Stimulated activated naive CD8-positive, alpha-beta T cell treated with anti-CD3 and anti-CD28 coated beads, Interleukin-15, Interleukin-2, amounts not matched to agents 100 ng/mL and 50 ng/mL, for 24 hours (primary cell): ENCODE measurements around the gene ARHGAP24.

Experiments used
- H3K27ac Mint-ChIP-seq: one replicate; pipeline ENCODE4 v1.8.0; 2021; ENCODE audit warnings: mild to moderate bottlenecking, mixed read lengths
- H3K27me3 Mint-ChIP-seq: one replicate; pipeline ENCODE4 v1.8.0; 2021; ENCODE audit warnings: mixed read lengths
- H3K36me3 Mint-ChIP-seq: one replicate; pipeline ENCODE4 v1.8.0; 2021; ENCODE audit warnings: low read depth, mixed read lengths
- H3K4me1 Mint-ChIP-seq: one replicate; pipeline ENCODE4 v1.8.0; 2021; ENCODE audit warnings: low read depth, mixed read lengths
- H3K4me3 Mint-ChIP-seq: one replicate; pipeline ENCODE4 v1.8.0; 2021; ENCODE audit warnings: mild to moderate bottlenecking, mixed read lengths
- H3K9me3 Mint-ChIP-seq: one replicate; pipeline ENCODE4 v1.8.0; 2021; ENCODE audit warnings: mixed read lengths

Gene ARHGAP24

GRCh38 chr4:85522277-85522676, 47.3 kb downstream of the ARHGAP24 start:
- Mint-ChIP-seq H3K36me3 (no peaks in the 10 kb centered on the region), H3K4me3 (no peak overlapping the region), H3K9me3 (no peaks in the 10 kb centered on the region), H3K27me3 (no peaks in the 10 kb centered on the region), H3K4me1 (no peaks in the 10 kb centered on the region), H3K27ac (no peak overlapping the region)

- no peaks in the 10 kb centered on the region for H3K4me1 Mint-ChIP-seq
- H3K9me3 Mint-ChIP-seq: peaks cover 1% of the 10 kb centered on the region
- no peaks in the 10 kb centered on the region for H3K27me3 Mint-ChIP-seq
- no peaks in the 10 kb centered on the region for H3K36me3 Mint-ChIP-seq
- H3K4me3 Mint-ChIP-seq: no peak overlapping the region
- H3K27ac Mint-ChIP-seq: no peak overlapping the region
Measured at GRCh38 chr4:85522836-85523235, 47.9 kb downstream of the ARHGAP24 start.

GRCh38 chr4:85527815-85528214, 52.9 kb downstream of the ARHGAP24 start:
- no peak overlapping the region for H3K27ac Mint-ChIP-seq
- H3K4me3 Mint-ChIP-seq: no peak overlapping the region
- no peaks in the 10 kb centered on the region for H3K4me1 Mint-ChIP-seq
- H3K9me3 Mint-ChIP-seq: peaks cover 3% of the 10 kb centered on the region
- no peaks in the 10 kb centered on the region for H3K27me3 Mint-ChIP-seq
- H3K36me3 Mint-ChIP-seq: no peaks in the 10 kb centered on the region

- Mint-ChIP-seq H3K36me3 (no peaks in the 10 kb centered on the region), H3K27ac (no peak overlapping the region), H3K4me3 (no peak overlapping the region), H3K4me1 (no peaks in the 10 kb centered on the region), H3K9me3 (peaks cover 12% of the 10 kb centered on the region), H3K27me3 (no peaks in the 10 kb centered on the region)
Measured at GRCh38 chr4:85531560-85532341, 56.8 kb downstream of the ARHGAP24 start.

- H3K36me3 Mint-ChIP-seq: no peaks in the 10 kb centered on the region
- H3K27me3 Mint-ChIP-seq: no peaks in the 10 kb centered on the region
- H3K27ac Mint-ChIP-seq: no peak overlapping the region
- peaks cover 9% of the 10 kb centered on the region for H3K9me3 Mint-ChIP-seq
- no peak overlapping the region for H3K4me3 Mint-ChIP-seq
- no peaks in the 10 kb centered on the region for H3K4me1 Mint-ChIP-seq
Measured at GRCh38 chr4:85534120-85534519, 59.2 kb downstream of the ARHGAP24 start.

GRCh38 chr4:85543832-85544231, 68.9 kb downstream of the ARHGAP24 start:
- Mint-ChIP-seq H3K27me3 (no peaks in the 10 kb centered on the region), H3K36me3 (no peaks in the 10 kb centered on the region), H3K4me3 (no peak overlapping the region), H3K4me1 (no peaks in the 10 kb centered on the region), H3K9me3 (no peaks in the 10 kb centered on the region), H3K27ac (no peak overlapping the region)

- Mint-ChIP-seq H3K9me3 (peaks cover 2% of the 10 kb centered on the region), H3K4me3 (no peak overlapping the region), H3K27me3 (no peaks in the 10 kb centered on the region), H3K27ac (no peak overlapping the region), H3K36me3 (no peaks in the 10 kb centered on the region), H3K4me1 (no peaks in the 10 kb centered on the region)
Measured at GRCh38 chr4:85544751-85545150, 69.8 kb downstream of the ARHGAP24 start.

- no peak overlapping the region for H3K4me3 Mint-ChIP-seq
- H3K9me3 Mint-ChIP-seq: peaks cover 21% of the 10 kb centered on the region
- H3K36me3 Mint-ChIP-seq: no peaks in the 10 kb centered on the region
- H3K27me3 Mint-ChIP-seq: peaks cover 4% of the 10 kb centered on the region
- no peaks in the 10 kb centered on the region for H3K4me1 Mint-ChIP-seq
- no peak overlapping the region for H3K27ac Mint-ChIP-seq
Measured at GRCh38 chr4:85548116-85548515, 73.2 kb downstream of the ARHGAP24 start.

GRCh38 chr4:85548841-85549240, 73.9 kb downstream of the ARHGAP24 start:
- no peak overlapping the region for H3K27ac Mint-ChIP-seq
- no peaks in the 10 kb centered on the region for H3K36me3 Mint-ChIP-seq
- peaks cover 4% of the 10 kb centered on the region for H3K27me3 Mint-ChIP-seq
- H3K9me3 Mint-ChIP-seq: peaks cover 24% of the 10 kb centered on the region
- H3K4me3 Mint-ChIP-seq: no peak overlapping the region
- H3K4me1 Mint-ChIP-seq: no peaks in the 10 kb centered on the region

- H3K4me3 Mint-ChIP-seq: no peak overlapping the region
- peaks cover 4% of the 10 kb centered on the region for H3K27me3 Mint-ChIP-seq
- H3K9me3 Mint-ChIP-seq: peaks cover 26% of the 10 kb centered on the region
- peaks cover 2% of the 10 kb centered on the region for H3K4me1 Mint-ChIP-seq
- H3K27ac Mint-ChIP-seq: peak overlapping the region; percentile 36
- H3K36me3 Mint-ChIP-seq: peaks cover 3% of the 10 kb centered on the region
Measured at GRCh38 chr4:85555206-85555605, 80.3 kb downstream of the ARHGAP24 start.

- peaks cover 2% of the 10 kb centered on the region for H3K4me1 Mint-ChIP-seq
- H3K9me3 Mint-ChIP-seq: peaks cover 20% of the 10 kb centered on the region
- peaks cover 4% of the 10 kb centered on the region for H3K27me3 Mint-ChIP-seq
- peaks cover 3% of the 10 kb centered on the region for H3K36me3 Mint-ChIP-seq
- no peak overlapping the region for H3K27ac Mint-ChIP-seq
- no peak overlapping the region for H3K4me3 Mint-ChIP-seq
Measured at GRCh38 chr4:85556283-85556682, 81.3 kb downstream of the ARHGAP24 start.

- Mint-ChIP-seq H3K36me3 (peaks cover 3% of the 10 kb centered on the region), H3K4me1 (peaks cover 2% of the 10 kb centered on the region), H3K9me3 (peaks cover 19% of the 10 kb centered on the region), H3K27ac (peak overlapping the region; percentile 38), H3K27me3 (peaks cover 1% of the 10 kb centered on the region), H3K4me3 (no peak overlapping the region)
Measured at GRCh38 chr4:85557016-85557901, 82.3 kb downstream of the ARHGAP24 start.

- H3K4me3 Mint-ChIP-seq: no peak overlapping the region
- H3K27me3 Mint-ChIP-seq: no peaks in the 10 kb centered on the region
Measured at GRCh38 chr4:85565761-85566480, 91.0 kb downstream of the ARHGAP24 start.

GRCh38 chr4:85569730-85570299, 94.9 kb downstream of the ARHGAP24 start:
- Mint-ChIP-seq H3K4me3 (no peak overlapping the region), H3K27me3 (no peaks in the 10 kb centered on the region), H3K9me3 (no peaks in the 10 kb centered on the region), H3K27ac (no peak overlapping the region), H3K36me3 (no peaks in the 10 kb centered on the region), H3K4me1 (no peaks in the 10 kb centered on the region)

More at GRCh38 chr4:85565761-85566480, 91.0 kb downstream of the ARHGAP24 start:
- H3K9me3 Mint-ChIP-seq: peaks cover 11% of the 10 kb centered on the region
- H3K27ac Mint-ChIP-seq: no peak overlapping the region
- H3K4me1 Mint-ChIP-seq: no peaks in the 10 kb centered on the region
- H3K36me3 Mint-ChIP-seq: no peaks in the 10 kb centered on the region
